Heart left ventricle (tissue), 13 donors: Measurements from ENCODE around the gene EPB41L2.

Source experiments
- CTCF ChIP-seq, 12 donors: fragments of 200-600 bp; sonication (generic) in 4 of 12; IDR thresholded peaks; one replicate each; pipeline versions ENCODE4 v1.5.0 to v1.8.0; 2018 to 2022; ENCODE audit warnings: antibody characterized with exemption in 12 of 12, mild to moderate bottlenecking in 5 of 12
- POLR2A ChIP-seq, 2 donors: fragments of 450-650 bp; IDR thresholded peaks; one replicate each; pipeline ENCODE4 v1.6.1; 2017; ENCODE audit warnings: antibody characterized with exemption in 2 of 2, mild to moderate bottlenecking in 2 of 2, moderate library complexity in 2 of 2
- donor health status: ischemic (EF 13 %, LVEDD 7.1; RV severe dilation, severe dysfunction).
- donor health status: DM: no; HTN: yes; CAD: no.
- donor health status: DM: no; HTN: no; CAD: no.
- donor health status: ischemic (EF 25% LVEDD 6.9; RV normal size, moderate dysfunction).
- donor health status: ischemic (EF 25% LVEDD 5.7; RV mildly dilated, moderate dysfunction).
- donor health status: ischemic (EF 35%, LVEDD 5.7; RV mildly dilated, moderate dysfunction).
- donor health status: nonischemic (EF 11% LVEDD 7.7; RV severe dilation, severe dysfunction).
- donor health status: DM: yes; HTN: yes; CAD: no.
- donor health status: PGD.
- donor health status: ischemic (EF 29% LVEDD 5.4; RV normal size, mild dysfunction).
- donor health status: nonischemic (EF 23%, LVEDD 6.1; RV moderate dilation, normal function).

- no peak for TF ChIP-seq CTCF (IDR thresholded peaks at IDR 0.05)
- TF ChIP-seq POLR2A (IDR thresholded peaks at IDR 0.05), result no peak
Observed at GRCh38 chr6:131103901-131104300, 40.9 kb upstream of the EPB41L2 start.
